ENCODE results near the gene ZNF521. TPM values are rescaled to one million over a fixed set of nuclear protein-coding genes. Genes with fewer than 3 reads are reported as not detected.

Gene ZNF521
- polyA plus RNA-seq, 3 donors = 0.07 to 0.20 TPM; not detected in 1

- Mint-ChIP-seq H3K36me3 (no peaks in the 10 kb centered on the region), H3K4me3 (no peak overlapping the region), H3K27ac (no peak overlapping the region), H3K27me3 (ENCODE audit: low read depth in 3 of 3) (no peaks in the 10 kb centered on the region), H3K4me1 (no peaks in the 10 kb centered on the region), H3K9me3 (no peaks in the 10 kb centered on the region)
- Histone ChIP-seq H3K79me2 (ENCODE audit: insufficient read depth, low read length) (no peaks in the 10 kb centered on the region), H4K20me1 (ENCODE audit: insufficient read depth, low read length) (no peaks in the 10 kb centered on the region), H3K4me2 (replicated peaks; ENCODE audit: extremely low read depth, low read length, poor library complexity, severe bottlenecking) (no peak overlapping the region), H3K9me3 (replicated peaks in 1 of 2; ENCODE audit: control insufficient read depth in 1 of 2, insufficient read depth in 1 of 2, low read length in 2 of 2) (no peaks in the 10 kb centered on the region), H3K36me3 (replicated peaks in 1 of 2; ENCODE audit: control insufficient read depth in 1 of 2, insufficient read depth in 2 of 2, low read length in 2 of 2) (no peaks in the 10 kb centered on the region), H3K27ac (ENCODE audit: low read depth in 1 of 2, low read length in 2 of 2) (no peak overlapping the region), H3K27me3 (ENCODE audit: control insufficient read depth in 2 of 2, insufficient read depth in 2 of 2, low read length in 2 of 2) (no peaks in the 10 kb centered on the region), H3K4me3 (replicated peaks in 1 of 3; ENCODE audit: low read depth in 2 of 3, low read length in 3 of 3) (no peak overlapping the region), H2AFZ (ENCODE audit: insufficient read depth, low read depth, low read length, poor library complexity, severe bottlenecking) (no peak overlapping the region), H3K9ac (ENCODE audit: insufficient read depth, low read length, poor library complexity, severe bottlenecking) (no peak overlapping the region), H3K4me1 (ENCODE audit: control insufficient read depth in 1 of 2, insufficient read depth in 2 of 2, low read length in 2 of 2) (no peaks in the 10 kb centered on the region)
- WGBS (ENCODE audit: insufficient coverage) = 0% methylated on average over 1 of the region's 3 CpGs
- TF ChIP-seq CTCF (IDR thresholded peaks at IDR 0.05) = no peak
- intact Hi-C loops (cut with micrococcal nuclease) = no loop called here
- DNase-seq = peak in 1 of 3 donors; percentile 12
Measured at GRCh38 chr18:25308381-25308780, 43.6 kb downstream of the ZNF521 start.

- DNase-seq = no peak
- no peak overlapping the region for H3K27ac ChIP-seq (ENCODE audit: low read depth in 1 of 2, low read length in 2 of 2)
- H2AFZ ChIP-seq (ENCODE audit: insufficient read depth, low read depth, low read length, poor library complexity, severe bottlenecking) = no peak overlapping the region
- Mint-ChIP-seq H3K27me3 (ENCODE audit: low read depth in 3 of 3) (no peaks in the 10 kb centered on the region), H3K4me3 (no peak overlapping the region), H3K36me3 (no peaks in the 10 kb centered on the region), H3K4me1 (no peaks in the 10 kb centered on the region), H3K9me3 (no peaks in the 10 kb centered on the region), H3K27ac (no peak overlapping the region)
- no peaks in the 10 kb centered on the region for H3K4me1 ChIP-seq (ENCODE audit: control insufficient read depth in 1 of 2, insufficient read depth in 2 of 2, low read length in 2 of 2)
- no peaks in the 10 kb centered on the region for H4K20me1 ChIP-seq (ENCODE audit: insufficient read depth, low read length)
- no peaks in the 10 kb centered on the region for H3K79me2 ChIP-seq (ENCODE audit: insufficient read depth, low read length)
- no peak overlapping the region for H3K4me2 ChIP-seq (replicated peaks; ENCODE audit: extremely low read depth, low read length, poor library complexity, severe bottlenecking)
- WGBS (ENCODE audit: insufficient coverage) = 80% methylated on average over 1 of the region's 1 CpG
- TF ChIP-seq CTCF (IDR thresholded peaks at IDR 0.05) = no peak
- H3K27me3 ChIP-seq (ENCODE audit: control insufficient read depth in 2 of 2, insufficient read depth in 2 of 2, low read length in 2 of 2) = no peaks in the 10 kb centered on the region
- no peaks in the 10 kb centered on the region for H3K36me3 ChIP-seq (replicated peaks in 1 of 2; ENCODE audit: control insufficient read depth in 1 of 2, insufficient read depth in 2 of 2, low read length in 2 of 2)
- H3K9me3 ChIP-seq (replicated peaks in 1 of 2; ENCODE audit: control insufficient read depth in 1 of 2, insufficient read depth in 1 of 2, low read length in 2 of 2) = no peaks in the 10 kb centered on the region
- H3K9ac ChIP-seq (ENCODE audit: insufficient read depth, low read length, poor library complexity, severe bottlenecking) = no peak overlapping the region
- H3K4me3 ChIP-seq (replicated peaks in 1 of 3; ENCODE audit: low read depth in 2 of 3, low read length in 3 of 3) = no peak overlapping the region
- intact Hi-C loops (cut with micrococcal nuclease) = no loop called here
Measured at GRCh38 chr18:25307192-25307591, 44.8 kb downstream of the ZNF521 start.

Data from CD14-positive monocyte (primary cell).